ENCODE data around the gene AGRN. TPM values are rescaled to one million over a fixed set of nuclear protein-coding genes. Genes with fewer than 3 reads are reported as not detected.

Gene AGRN
- total RNA-seq, 1 donor from 2014 or later, result 34.1 TPM

- no peak for DNase-seq (ENCODE audit: low spot score)
- no peak for TF ChIP-seq CTCF (IDR thresholded peaks at IDR 0.05)
- no peak for TF ChIP-seq EZH2 (IDR thresholded peaks at IDR 0.05)
- no peak for TF ChIP-seq EZH2phosphoT487 (IDR thresholded peaks at IDR 0.05)
- Mint-ChIP-seq H3K36me3 (peaks cover 5% of the 10 kb centered on the region), H3K27me3 (ENCODE audit: insufficient read depth, low read depth) (peaks cover 2% of the 10 kb centered on the region), H3K9me3 (no peaks in the 10 kb centered on the region), H3K4me3 (no peak overlapping the region), H3K4me1 (peaks cover 3% of the 10 kb centered on the region), H3K27ac (no peak overlapping the region)
- Histone ChIP-seq H3K79me2 (ENCODE audit: low read depth) (no peaks in the 10 kb centered on the region), H2AFZ (replicated peaks) (no peak overlapping the region), H3F3A (ENCODE audit: low read depth) (no peaks in the 10 kb centered on the region), H3K27me3 (no peaks in the 10 kb centered on the region), H3K36me3 (no peaks in the 10 kb centered on the region), H3K27ac (no peak overlapping the region), H3K4me3 (no peak overlapping the region), H3K9ac (no peak overlapping the region), H3K9me3 (ENCODE audit: low read depth) (no peaks in the 10 kb centered on the region), H3K4me1 (no peaks in the 10 kb centered on the region), H3K4me2 (no peak overlapping the region), H4K20me1 (ENCODE audit: low read depth) (no peaks in the 10 kb centered on the region)
These were observed 69.1 kb downstream of the AGRN start for GRCh38 chr1:1088801-1089680.

DNA sequence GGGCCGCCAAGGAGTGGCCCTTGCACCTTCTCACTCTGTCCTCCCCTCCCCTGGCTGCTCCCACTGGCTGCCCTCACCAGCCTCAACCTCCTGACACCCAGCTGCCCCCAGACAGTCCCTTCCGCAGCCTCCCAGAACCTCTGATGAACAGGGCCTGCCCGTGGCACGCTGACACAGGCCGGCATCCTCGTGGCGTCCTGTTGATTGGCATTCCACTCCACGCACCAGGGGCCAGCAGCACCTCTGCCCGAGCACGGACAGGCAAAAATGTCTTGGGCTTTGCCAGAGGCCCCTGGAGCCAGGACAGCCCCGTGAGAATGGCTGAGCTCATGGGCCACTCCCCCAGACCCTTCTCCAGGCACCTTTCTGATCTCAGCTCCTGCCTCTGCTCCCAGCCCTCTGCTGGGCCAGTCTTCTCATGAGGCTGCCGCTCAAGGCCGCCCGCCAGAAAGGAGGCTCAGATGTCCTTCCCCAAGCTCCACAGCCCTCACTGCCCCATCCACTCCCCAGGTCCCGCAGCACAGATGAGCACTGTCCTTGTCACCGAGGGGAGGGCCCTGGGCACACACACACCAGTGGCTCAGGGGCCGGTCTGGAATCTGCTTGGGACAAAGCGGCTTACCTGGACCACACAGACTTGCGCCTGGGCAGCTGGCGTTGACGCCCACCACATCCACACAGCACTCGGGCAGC is 70.0 kb downstream of the AGRN start:
- H3K27me3 ChIP-seq, result no peaks in the 10 kb centered on the region
- H3K36me3 ChIP-seq, result no peaks in the 10 kb centered on the region
- no peaks in the 10 kb centered on the region for H3K9me3 ChIP-seq (ENCODE audit: low read depth)
- no peaks in the 10 kb centered on the region for H3F3A ChIP-seq (ENCODE audit: low read depth)
- H3K27me3 Mint-ChIP-seq (ENCODE audit: insufficient read depth, low read depth), result peaks cover 2% of the 10 kb centered on the region
- no peak overlapping the region for H3K4me3 ChIP-seq
- no peaks in the 10 kb centered on the region for H4K20me1 ChIP-seq (ENCODE audit: low read depth)
- no peak overlapping the region for H3K9ac ChIP-seq
- peaks cover 5% of the 10 kb centered on the region for H3K36me3 Mint-ChIP-seq
- no peak overlapping the region for H3K27ac Mint-ChIP-seq
- DNase-seq (ENCODE audit: low spot score), result no peak
- TF ChIP-seq EZH2phosphoT487 (IDR thresholded peaks at IDR 0.05), result no peak
- TF ChIP-seq CTCF (IDR thresholded peaks at IDR 0.05), result no peak
- H3K79me2 ChIP-seq (ENCODE audit: low read depth), result no peaks in the 10 kb centered on the region
- H3K4me3 Mint-ChIP-seq, result no peak overlapping the region
- H3K4me1 ChIP-seq, result no peaks in the 10 kb centered on the region
- H3K27ac ChIP-seq, result no peak overlapping the region
- H3K4me2 ChIP-seq, result no peak overlapping the region
- H3K9me3 Mint-ChIP-seq, result peaks cover 3% of the 10 kb centered on the region
- no peak overlapping the region for H2AFZ ChIP-seq (replicated peaks)
- peaks cover 3% of the 10 kb centered on the region for H3K4me1 Mint-ChIP-seq

- DNase-seq (ENCODE audit: low spot score), result no peak
These were observed 70.8 kb downstream of the AGRN start for GRCh38 chr1:1090424-1091343.

More at GRCh38 chr1:1090424-1091343, 70.8 kb downstream of the AGRN start:
- Mint-ChIP-seq H3K4me3 (no peak overlapping the region), H3K27me3 (ENCODE audit: insufficient read depth, low read depth) (peaks cover 2% of the 10 kb centered on the region), H3K36me3 (peaks cover 5% of the 10 kb centered on the region), H3K27ac (no peak overlapping the region), H3K4me1 (peaks cover 3% of the 10 kb centered on the region), H3K9me3 (peaks cover 5% of the 10 kb centered on the region)
- Histone ChIP-seq H4K20me1 (ENCODE audit: low read depth) (no peaks in the 10 kb centered on the region), H3K9ac (no peak overlapping the region), H3K4me1 (no peaks in the 10 kb centered on the region), H3K79me2 (ENCODE audit: low read depth) (no peaks in the 10 kb centered on the region), H3K27ac (no peak overlapping the region), H3K9me3 (ENCODE audit: low read depth) (no peaks in the 10 kb centered on the region), H2AFZ (replicated peaks) (no peak overlapping the region), H3F3A (ENCODE audit: low read depth) (no peaks in the 10 kb centered on the region), H3K4me3 (no peak overlapping the region), H3K36me3 (no peaks in the 10 kb centered on the region), H3K27me3 (no peaks in the 10 kb centered on the region), H3K4me2 (no peak overlapping the region)
- no peak for TF ChIP-seq CTCF (IDR thresholded peaks at IDR 0.05)
